Measurements from ENCODE around the gene DLGAP1.

The DLGAP1 gene

DNA sequence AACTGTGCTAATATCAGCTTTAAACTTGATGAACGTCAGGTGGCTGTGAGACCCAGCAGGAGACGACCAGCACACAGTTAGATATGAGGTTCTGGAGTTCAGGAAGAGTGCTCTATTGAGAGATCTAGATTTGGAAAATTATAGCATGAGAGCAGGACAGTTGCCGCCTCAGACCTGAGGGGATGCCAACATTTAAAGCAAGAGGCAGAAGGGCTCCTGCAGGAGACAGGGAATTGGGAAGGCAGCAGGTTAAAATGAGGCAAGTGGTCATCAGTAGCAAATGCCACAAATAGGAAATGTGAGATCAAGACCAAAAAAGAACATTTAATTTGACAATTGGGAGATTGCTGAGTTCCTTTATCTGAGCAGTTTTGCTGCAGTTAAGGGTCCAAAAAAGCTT lies 533.3 kb downstream of the DLGAP1 start:
- no peak for DNase-seq

GRCh38 chr18:3920832-3921231 lies 534.3 kb downstream of the DLGAP1 start:
- no peak for DNase-seq

- DNase-seq = no peak
Observed at GRCh38 chr18:3919396-3920061, 535.6 kb downstream of the DLGAP1 start.

DNA sequence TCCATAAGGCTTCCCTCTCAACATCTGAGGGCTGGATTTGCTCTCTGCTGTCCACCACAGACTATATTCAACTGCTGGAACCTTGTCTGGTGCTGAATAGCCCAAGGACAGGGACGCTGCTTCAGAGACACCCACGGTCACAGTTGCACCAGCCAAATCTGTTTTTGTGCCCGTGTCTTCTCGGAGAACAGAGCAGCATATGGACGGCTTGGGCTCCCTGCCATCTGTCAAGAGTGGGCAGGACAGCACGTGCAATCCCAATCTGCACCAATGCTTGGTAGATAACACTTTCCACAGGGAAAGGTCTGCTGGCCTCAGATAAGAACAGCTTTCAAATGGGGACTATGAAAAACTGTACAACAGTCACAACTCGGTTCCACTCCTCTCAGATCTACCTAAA lies 539.0 kb downstream of the DLGAP1 start:
- DNase-seq = peak; percentile 76

DNA sequence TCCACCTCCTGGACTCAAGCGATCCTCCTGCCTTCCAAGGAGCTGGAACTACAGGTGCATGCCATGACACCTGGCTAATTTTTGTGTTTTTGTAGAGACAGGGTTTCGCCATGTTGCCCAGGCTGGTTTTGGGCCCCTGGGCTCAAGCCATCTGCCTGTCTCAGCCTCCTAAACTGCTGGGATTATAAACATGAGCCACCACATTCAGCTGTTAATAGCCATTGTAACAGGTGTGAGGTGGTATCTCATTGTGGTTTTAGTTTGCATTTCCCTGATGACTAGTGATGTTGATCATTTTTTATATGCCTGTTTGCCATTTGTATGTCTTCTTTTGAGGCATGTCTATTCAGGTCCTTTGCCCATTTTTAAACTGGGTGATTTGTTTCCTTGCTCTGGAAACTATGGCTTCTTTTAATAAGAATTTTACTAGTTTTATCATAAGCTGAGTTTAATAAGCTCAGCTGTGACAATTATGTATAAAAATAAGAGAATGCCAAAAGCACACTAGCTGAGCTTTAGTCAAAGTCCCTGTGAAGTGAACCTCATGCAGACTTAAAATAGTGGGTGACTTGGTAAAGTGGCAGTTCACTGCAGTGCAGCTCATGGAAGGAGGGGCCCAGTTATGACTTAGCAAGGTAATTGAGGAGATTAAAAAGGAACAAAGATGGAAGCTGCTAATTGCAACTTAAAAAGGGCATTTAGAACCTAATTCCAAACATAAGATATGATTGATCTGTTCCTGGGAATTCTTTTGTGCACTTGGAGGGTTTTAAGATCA lies 540.1 kb downstream of the DLGAP1 start:
- DNase-seq = peak; percentile 74

GRCh38 chr18:3914109-3914508 lies 541.0 kb downstream of the DLGAP1 start:
- no peak for DNase-seq

DNA sequence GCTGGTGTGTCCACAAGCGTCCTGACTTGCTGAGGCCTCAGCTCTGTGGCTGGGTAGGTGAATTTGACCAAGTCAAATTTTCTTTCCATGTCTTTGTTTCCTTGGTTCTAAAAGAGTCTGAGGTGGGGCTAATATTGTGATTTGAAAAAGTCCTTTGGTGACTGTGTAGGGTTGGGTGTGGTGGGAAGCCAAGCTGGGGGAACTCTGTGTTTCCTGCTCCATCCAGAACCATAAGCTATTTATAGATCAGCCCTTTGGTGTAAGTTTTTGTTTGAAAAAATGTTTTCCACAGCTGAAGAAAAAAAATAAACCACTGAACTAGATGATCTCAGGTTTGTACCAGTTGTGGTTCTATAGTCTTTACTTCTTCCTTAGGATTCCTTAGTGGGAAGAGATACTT lies 542.4 kb downstream of the DLGAP1 start:
- no peak for DNase-seq

DNA sequence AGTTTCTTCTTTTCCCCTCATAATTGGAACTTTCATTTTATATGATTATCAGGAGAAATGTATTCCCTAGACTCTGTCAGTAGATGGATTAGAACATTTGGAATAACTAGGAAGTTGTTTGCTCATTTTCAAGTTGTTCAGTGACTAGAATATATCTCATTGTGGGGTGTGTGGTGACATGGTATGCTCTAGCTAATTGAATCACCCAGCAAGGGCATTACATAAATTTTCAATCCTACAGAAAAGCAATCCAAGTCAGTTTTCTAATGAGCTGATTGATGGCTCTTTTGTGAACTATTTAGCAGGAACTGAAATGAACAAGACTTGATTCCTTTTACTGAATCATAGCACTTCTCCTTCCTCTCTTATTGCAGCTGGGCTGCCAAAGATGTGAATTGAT lies 543.7 kb downstream of the DLGAP1 start:
- no peak for DNase-seq

- no peak for DNase-seq
Observed at GRCh38 chr18:3910512-3910911, 544.6 kb downstream of the DLGAP1 start.

DNA sequence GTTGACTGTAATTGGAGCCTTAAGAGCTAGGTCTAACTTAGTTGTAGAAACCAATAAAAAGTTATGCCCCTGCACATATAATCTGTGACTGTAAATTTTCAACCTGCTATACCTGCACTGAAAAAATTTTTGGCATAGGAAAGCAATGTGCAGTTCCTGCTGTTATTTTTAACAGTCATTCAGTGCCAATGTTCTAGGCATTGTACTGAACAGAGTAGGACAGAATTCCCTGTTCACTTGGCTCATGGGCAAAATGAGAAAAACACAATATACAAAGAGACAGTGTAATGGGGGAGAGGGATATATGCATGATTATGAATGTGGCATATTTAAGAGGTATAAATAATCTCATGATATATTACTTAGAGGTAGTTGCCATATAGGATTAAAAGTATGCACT lies 547.2 kb downstream of the DLGAP1 start:
- no peak for DNase-seq

- no peak for DNase-seq
Observed at GRCh38 chr18:3906116-3906750, 548.9 kb downstream of the DLGAP1 start.

GRCh38 chr18:3903337-3903736 lies 551.8 kb downstream of the DLGAP1 start:
- no peak for DNase-seq

- no peak for DNase-seq
Observed at GRCh38 chr18:3902676-3903075, 552.4 kb downstream of the DLGAP1 start.

DNA sequence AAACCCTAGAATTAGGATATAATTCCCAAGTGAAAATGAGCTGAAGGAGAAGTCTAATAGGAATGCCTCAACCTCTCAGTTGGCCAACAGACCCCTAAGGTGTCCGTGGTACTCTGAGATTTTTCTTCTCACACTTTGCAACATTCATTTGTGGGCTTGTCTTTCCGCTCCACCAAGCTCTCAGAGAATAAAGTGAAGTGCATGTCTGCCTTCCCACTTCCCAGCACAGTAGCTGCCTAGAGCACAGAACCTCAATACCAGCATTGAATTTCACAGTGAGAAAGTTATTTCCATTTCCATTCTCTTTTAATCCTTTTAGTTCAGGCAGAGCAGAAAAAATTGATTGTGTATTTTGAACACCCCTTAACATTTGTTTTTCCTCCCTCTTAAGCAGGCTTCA lies 553.3 kb downstream of the DLGAP1 start:
- DNase-seq = no peak

- no peak for DNase-seq
Observed at GRCh38 chr18:3901042-3901441, 554.1 kb downstream of the DLGAP1 start.

DNA sequence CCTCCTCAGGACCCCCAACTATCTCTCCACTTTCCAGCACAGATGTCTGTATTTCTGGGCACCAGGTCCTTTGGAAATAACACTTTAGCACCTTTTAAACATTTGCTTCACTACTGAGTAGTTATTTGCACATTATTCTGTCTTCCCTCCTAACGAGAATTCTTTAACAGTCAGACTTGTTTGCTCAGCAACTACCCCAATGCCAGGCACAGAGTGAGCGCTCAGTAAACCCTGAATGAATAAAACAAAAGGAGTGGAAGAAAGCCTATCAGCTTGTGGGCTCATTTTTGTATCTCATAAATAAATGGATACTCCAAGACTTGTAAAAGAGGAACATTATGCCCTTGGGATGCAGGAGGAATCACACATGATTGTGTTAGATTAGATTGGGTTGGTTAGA lies 554.8 kb downstream of the DLGAP1 start:
- no peak for DNase-seq

DNA sequence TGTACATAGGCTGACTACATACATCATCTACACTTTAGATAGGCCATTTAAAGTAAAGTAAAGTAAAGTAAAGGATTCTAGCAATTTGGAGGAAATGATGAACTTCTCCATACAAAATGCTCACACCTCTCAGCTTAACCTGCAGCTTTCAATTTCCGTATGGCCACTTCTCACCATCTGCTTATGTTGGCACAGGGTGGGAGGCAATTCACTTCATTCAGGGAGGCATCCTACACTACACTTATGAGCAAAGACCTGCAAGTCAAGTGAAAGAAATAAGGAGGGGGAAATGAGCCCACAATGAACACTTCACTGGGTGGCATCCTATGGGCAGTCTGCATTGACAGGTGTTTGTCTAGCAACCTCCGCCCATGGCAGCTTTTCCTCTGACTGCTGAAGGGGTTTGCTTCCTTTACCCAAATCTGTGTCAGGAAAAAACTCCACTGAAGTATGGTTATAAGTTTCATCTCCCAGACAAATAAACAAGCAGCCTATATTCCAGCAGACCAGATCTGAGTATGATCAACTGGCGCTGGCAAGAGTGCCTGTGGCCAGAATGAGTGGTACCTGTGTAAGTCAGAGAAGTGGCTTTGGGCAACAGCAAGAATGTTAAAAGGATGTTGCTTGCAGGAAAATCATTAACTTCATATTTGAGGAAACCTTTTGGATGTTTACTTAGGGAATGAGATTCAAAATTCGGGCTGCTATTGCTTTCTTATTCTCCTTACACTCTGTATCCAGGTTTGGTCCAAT lies 556.1 kb downstream of the DLGAP1 start:
- DNase-seq = no peak

- peak; percentile 59 for DNase-seq
Observed at GRCh38 chr18:3892152-3892551, 563.0 kb downstream of the DLGAP1 start.

GRCh38 chr18:3891245-3891644 lies 563.9 kb downstream of the DLGAP1 start:
- no peak for DNase-seq

GRCh38 chr18:3889803-3890202 lies 565.3 kb downstream of the DLGAP1 start:
- no peak for DNase-seq

DNA sequence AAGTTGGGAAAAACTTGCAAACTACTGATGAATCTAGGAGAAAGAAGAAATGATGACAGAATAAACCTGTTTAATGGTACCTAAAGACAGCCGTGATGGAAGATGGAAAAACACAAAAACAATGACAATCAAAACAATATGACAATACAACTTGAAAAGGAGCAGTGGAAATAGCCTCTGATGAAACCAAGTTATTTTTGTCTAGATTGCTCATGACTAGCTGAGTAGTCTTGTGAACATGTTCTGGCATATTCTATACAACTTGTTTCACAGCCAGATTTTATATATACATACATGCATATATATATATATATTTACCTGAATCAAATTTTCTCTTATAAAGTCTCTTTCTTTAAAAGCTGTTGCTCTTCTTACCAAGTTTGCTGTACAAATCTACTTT lies 566.0 kb downstream of the DLGAP1 start:
- DNase-seq = no peak

GRCh38 chr18:3886575-3887322 lies 568.4 kb downstream of the DLGAP1 start:
- DNase-seq = no peak

All from NCI-H82 (cell line).